H9 (cell line): ENCODE measurements around the gene PRKCB. TPM values are rescaled to one million over a fixed set of nuclear protein-coding genes. Genes with fewer than 3 reads are reported as not detected.

Experiments
- DNase-seq: peaks from one replicate; pipeline ENCODE4 v3.0.0-alpha.2; 2017
- H2AFZ ChIP-seq: one replicate; pipeline ENCODE4 v1.6.1; 2013; ENCODE audit warnings: mild to moderate bottlenecking, low read length, control low read depth, moderate library complexity
- H2AK5ac ChIP-seq: 2 replicates; pipeline ENCODE4 v1.6.1; 2013; ENCODE audit warnings: low read length, control low read depth, mixed read lengths; ENCODE audit not compliant: insufficient read length
- H2BK120ac ChIP-seq: one replicate; pipeline ENCODE4 v1.6.1; 2013; ENCODE audit warnings: low read depth, mild to moderate bottlenecking, low read length, control low read depth, inconsistent platforms; ENCODE audit not compliant: poor library complexity, severe bottlenecking
- H2BK12ac ChIP-seq: 2 replicates; pipeline ENCODE4 v1.6.1; 2013; ENCODE audit warnings: low read length, control low read depth, mixed read lengths, low read depth; ENCODE audit not compliant: insufficient read length
- H2BK15ac ChIP-seq: 2 replicates; pipeline ENCODE4 v1.6.1; 2013; ENCODE audit warnings: low read depth, low read length, control low read depth
- H2BK20ac ChIP-seq: one replicate; pipeline ENCODE4 v1.6.1; 2013; ENCODE audit warnings: low read depth, mild to moderate bottlenecking, low read length, control low read depth, inconsistent platforms; ENCODE audit not compliant: poor library complexity, severe bottlenecking
- H2BK5ac ChIP-seq: 2 replicates; pipeline ENCODE4 v1.6.1; 2013; ENCODE audit warnings: low read length, control low read depth, mixed read lengths; ENCODE audit not compliant: insufficient read length
- H3K14ac ChIP-seq: 2 replicates; pipeline ENCODE4 v1.6.1; 2013; ENCODE audit warnings: low read length, control low read depth; ENCODE audit not compliant: insufficient read depth
- H3K18ac ChIP-seq: 2 replicates; pipeline ENCODE4 v1.6.1; 2013; ENCODE audit warnings: low read depth, mild to moderate bottlenecking, mixed read lengths, low read length, control low read depth; ENCODE audit not compliant: insufficient read length
- H3K23ac ChIP-seq: 2 replicates; pipeline ENCODE4 v1.6.1; 2013; ENCODE audit warnings: low read length, control low read depth, mixed read lengths, low read depth; ENCODE audit not compliant: insufficient read length
- H3K23me2 ChIP-seq: 2 replicates; pipeline ENCODE4 v1.6.1; 2013; ENCODE audit warnings: low read depth, mild to moderate bottlenecking, mixed read lengths, low read length, control low read depth; ENCODE audit not compliant: insufficient read length, poor library complexity, severe bottlenecking
- H3K27ac ChIP-seq: 2 replicates; pipeline ENCODE4 v1.5.1; 2013; ENCODE audit warnings: low read length, control low read depth, mixed read lengths, low read depth; ENCODE audit not compliant: insufficient read length
- H3K27me3 ChIP-seq: 2 replicates; pipeline ENCODE4 v1.6.1; 2013; ENCODE audit warnings: low read length, control low read depth, inconsistent platforms; ENCODE audit not compliant: insufficient read depth
- H3K4ac ChIP-seq: 2 replicates; pipeline ENCODE4 v1.6.1; 2013; ENCODE audit warnings: low read depth, mild to moderate bottlenecking, control low read depth, inconsistent platforms, low read length, moderate library complexity
- H3K4me1 ChIP-seq: 2 replicates; pipeline ENCODE4 v1.6.1; 2013; ENCODE audit warnings: low read length, control low read depth, inconsistent platforms; ENCODE audit not compliant: insufficient read depth
- H3K4me2 ChIP-seq: 2 replicates; pipeline ENCODE4 v1.6.1; 2013; ENCODE audit warnings: low read length, control low read depth, mixed read lengths; ENCODE audit not compliant: insufficient read length, insufficient read depth
- H3K56ac ChIP-seq: 2 replicates; pipeline ENCODE4 v1.6.1; 2013; ENCODE audit warnings: low read depth, mild to moderate bottlenecking, mixed read lengths, low read length, control low read depth; ENCODE audit not compliant: insufficient read length
- H3K79me1 ChIP-seq: 2 replicates; pipeline ENCODE4 v1.6.1; 2013; ENCODE audit warnings: low read depth, mild to moderate bottlenecking, moderate library complexity, low read length, control low read depth, inconsistent platforms; ENCODE audit not compliant: insufficient read depth, poor library complexity, severe bottlenecking
- H3K79me2 ChIP-seq: 2 replicates; pipeline ENCODE4 v1.6.1; 2013; ENCODE audit warnings: low read length, control low read depth, inconsistent platforms; ENCODE audit not compliant: insufficient read depth
- H3K9ac ChIP-seq: 2 replicates; pipeline ENCODE4 v1.6.1; 2013; ENCODE audit warnings: low read length, control low read depth, mixed read lengths; ENCODE audit not compliant: insufficient read length; ENCODE audit errors: extremely low read depth
- H3K9me3 ChIP-seq: one replicate; pipeline ENCODE4 v1.6.1; 2013; ENCODE audit warnings: low read depth, low read length, inconsistent platforms; ENCODE audit not compliant: control insufficient read depth
- H3T11ph ChIP-seq: one replicate; pipeline ENCODE4 v1.6.1; 2013; ENCODE audit warnings: mild to moderate bottlenecking, low read length, control low read depth, inconsistent platforms
- H4K20me1 ChIP-seq: one replicate; pipeline ENCODE4 v1.6.1; 2013; ENCODE audit not compliant: control insufficient read depth, insufficient read length, insufficient read depth
- H4K5ac ChIP-seq: 2 replicates; pipeline ENCODE4 v1.6.1; 2013; ENCODE audit warnings: low read depth, mild to moderate bottlenecking, mixed read lengths, low read length, control low read depth; ENCODE audit not compliant: insufficient read length
- H4K8ac ChIP-seq: replicated peaks from 2 replicates; pipeline ENCODE4 v1.6.1; 2013; ENCODE audit warnings: low read length, control low read depth, mixed read lengths, low read depth; ENCODE audit not compliant: insufficient read length
- H4K91ac ChIP-seq: 2 replicates; pipeline ENCODE4 v1.6.1; 2013; ENCODE audit warnings: low read depth, mild to moderate bottlenecking, moderate library complexity, mixed read lengths, low read length, control low read depth; ENCODE audit not compliant: insufficient read length
- H3K27ac Mint-ChIP-seq, 3 experiments: 2 replicates in 2 of 3; 3 replicates in 1 of 3; pipeline ENCODE4 v1.8.0; 2020 to 2021; ENCODE audit warnings: mixed read lengths in 3 of 3, mild to moderate bottlenecking in 1 of 3, moderate library complexity in 1 of 3
- H3K27me3 Mint-ChIP-seq: 2 replicates; pipeline ENCODE4 v1.8.0; 2021; ENCODE audit warnings: low read depth, mild to moderate bottlenecking, moderate library complexity, mixed read lengths
- H3K36me3 Mint-ChIP-seq, 3 experiments: 2 replicates in 2 of 3; 3 replicates in 1 of 3; pipeline ENCODE4 v1.8.0; 2020 to 2021; ENCODE audit warnings: low read depth in 3 of 3, mixed read lengths in 3 of 3; ENCODE audit not compliant: insufficient read depth in 1 of 3
- H3K4me1 Mint-ChIP-seq, 2 experiments: 2 replicates each; pipeline ENCODE4 v1.8.0; 2020; ENCODE audit warnings: mixed read lengths in 2 of 2
- H3K4me3 Mint-ChIP-seq, 2 experiments: 2 replicates in 1 of 2; 3 replicates in 1 of 2; pipeline ENCODE4 v1.8.0; 2020 to 2021; ENCODE audit warnings: mild to moderate bottlenecking in 2 of 2, mixed read lengths in 2 of 2, moderate library complexity in 1 of 2
- H3K9me3 Mint-ChIP-seq, 2 experiments: 2 replicates in 1 of 2; 3 replicates in 1 of 2; pipeline ENCODE4 v1.8.0; 2020; ENCODE audit warnings: mild to moderate bottlenecking in 2 of 2, mixed read lengths in 2 of 2, moderate library complexity in 1 of 2
- WGBS: extraction: QIAGEN DNeasy Blood & Tissue Kit; methylation state at CpG from one replicate; pipeline ENCODE4 v1.1.7; 2013; ENCODE audit warnings: missing lambda C conversion rate, low lambda C conversion rate, mixed read lengths; ENCODE audit not compliant: insufficient read length; ENCODE audit errors: extremely low coverage; 5-methylcytosine and 5-hydroxymethylcytosine counted together
- total RNA-seq: library from RNA; stranded (reverse); gene quantifications from 2 replicates; pipeline ENCODE4 v1.2.1, GENCODE V29; 2021
- TF ChIP-seq, protein P1 (sequence below): fragments of 200-600 bp; sonication (generic); conservative IDR thresholded peaks from 3 replicates; pipeline ENCODE4 v1.8.0; 2021; ENCODE audit warnings: antibody characterized with exemption, mild to moderate bottlenecking

Gene PRKCB
- total RNA-seq, 1 experiment from 2014 or later, result 7.0 TPM

GRCh38 chr16:24087891-24088410, 252.2 kb downstream of the PRKCB start:
- no peaks in the 10 kb centered on the region for H3K27me3 Mint-ChIP-seq
- Histone ChIP-seq H3K27me3 (no peaks in the 10 kb centered on the region), H3K56ac (no peak overlapping the region), H3K4me2 (no peak overlapping the region), H2BK12ac (no peak overlapping the region), H3K9ac (no peak overlapping the region), H4K8ac (no peak overlapping the region), H3K4me1 (no peaks in the 10 kb centered on the region), H4K20me1 (no peaks in the 10 kb centered on the region), H3K27ac (no peak overlapping the region), H2BK5ac (no peak overlapping the region), H3K14ac (no peak overlapping the region), H2BK120ac (no peak overlapping the region), H3K4ac (no peak overlapping the region), H3T11ph (no peak overlapping the region), H3K9me3 (no peaks in the 10 kb centered on the region), H2AFZ (no peak overlapping the region), H3K23me2 (no peaks in the 10 kb centered on the region), H4K5ac (no peak overlapping the region), H2BK20ac (no peak overlapping the region), H2AK5ac (no peak overlapping the region), H3K79me1 (no peaks in the 10 kb centered on the region), H3K18ac (no peak overlapping the region), H3K79me2 (no peaks in the 10 kb centered on the region), H3K23ac (no peak overlapping the region), H4K91ac (no peak overlapping the region), H2BK15ac (no peak overlapping the region)
- H3K27ac Mint-ChIP-seq, result no peak overlapping the region
- no peak overlapping the region for H3K4me3 Mint-ChIP-seq
- no peak for DNase-seq
- WGBS, result no CpG with 5 or more reads among the region's 10 CpGs
- TF ChIP-seq, protein P1, sequence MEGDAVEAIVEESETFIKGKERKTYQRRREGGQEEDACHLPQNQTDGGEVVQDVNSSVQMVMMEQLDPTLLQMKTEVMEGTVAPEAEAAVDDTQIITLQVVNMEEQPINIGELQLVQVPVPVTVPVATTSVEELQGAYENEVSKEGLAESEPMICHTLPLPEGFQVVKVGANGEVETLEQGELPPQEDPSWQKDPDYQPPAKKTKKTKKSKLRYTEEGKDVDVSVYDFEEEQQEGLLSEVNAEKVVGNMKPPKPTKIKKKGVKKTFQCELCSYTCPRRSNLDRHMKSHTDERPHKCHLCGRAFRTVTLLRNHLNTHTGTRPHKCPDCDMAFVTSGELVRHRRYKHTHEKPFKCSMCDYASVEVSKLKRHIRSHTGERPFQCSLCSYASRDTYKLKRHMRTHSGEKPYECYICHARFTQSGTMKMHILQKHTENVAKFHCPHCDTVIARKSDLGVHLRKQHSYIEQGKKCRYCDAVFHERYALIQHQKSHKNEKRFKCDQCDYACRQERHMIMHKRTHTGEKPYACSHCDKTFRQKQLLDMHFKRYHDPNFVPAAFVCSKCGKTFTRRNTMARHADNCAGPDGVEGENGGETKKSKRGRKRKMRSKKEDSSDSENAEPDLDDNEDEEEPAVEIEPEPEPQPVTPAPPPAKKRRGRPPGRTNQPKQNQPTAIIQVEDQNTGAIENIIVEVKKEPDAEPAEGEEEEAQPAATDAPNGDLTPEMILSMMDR, result no peak
- peaks cover 14 to 19% of the 10 kb centered on the region in 2 experiments for H3K9me3 Mint-ChIP-seq
- peaks cover 4 to 21% (median 8%) of the 10 kb centered on the region in 3 experiments; a peak in 5 of 7 replicates for H3K36me3 Mint-ChIP-seq
- peaks cover 7% of the 10 kb centered on the region in 2 experiments for H3K4me1 Mint-ChIP-seq
